Cardiac fibroblast (primary cell): ENCODE data around the gene LRBA.

ENCODE experiments used
- DNase-seq, 2 donors: peaks; one replicate each; pipeline versions ENCODE4 v3.0.0 to v3.0.0-alpha.2; 2010; ENCODE audit warnings: low read depth in 2 of 2
- H3K4me3 ChIP-seq, 2 donors: replicated peaks in 1 of 2; 1 replicate in 1 of 2; 2 replicates in 1 of 2; pipeline ENCODE4 v1.5.1; 2011; ENCODE audit warnings: low read depth in 2 of 2, low read length in 2 of 2, mild to moderate bottlenecking in 2 of 2, moderate library complexity in 1 of 2
- CTCF ChIP-seq: IDR thresholded peaks from one replicate; pipeline ENCODE4 v1.5.1; 2011; ENCODE audit warnings: low read depth, mild to moderate bottlenecking, low read length, inconsistent platforms

LRBA gene

GRCh38 chr4:150253416-150253815, 761.7 kb downstream of the LRBA start:
- H3K4me3 ChIP-seq, result no peak overlapping the region
- DNase-seq, result no peak
- no peak for TF ChIP-seq CTCF

GRCh38 chr4:150252741-150253140, 762.3 kb downstream of the LRBA start:
- no peak for DNase-seq
- H3K4me3 ChIP-seq, result no peak overlapping the region
- no peak for TF ChIP-seq CTCF

- DNase-seq, result no peak
- no peak overlapping the region for H3K4me3 ChIP-seq
- no peak for TF ChIP-seq CTCF
Observed at GRCh38 chr4:150252306-150252705, 762.8 kb downstream of the LRBA start.

- no peak overlapping the region for H3K4me3 ChIP-seq
- no peak for TF ChIP-seq CTCF
- no peak for DNase-seq
Observed at GRCh38 chr4:150251752-150252190, 763.3 kb downstream of the LRBA start.

GRCh38 chr4:150250998-150251651, 764.0 kb downstream of the LRBA start:
- TF ChIP-seq CTCF, result no peak
- DNase-seq, result no peak
- no peak overlapping the region for H3K4me3 ChIP-seq

- DNase-seq, result no peak
- no peak overlapping the region for H3K4me3 ChIP-seq
- TF ChIP-seq CTCF, result no peak
Observed at GRCh38 chr4:150250293-150250997, 764.6 kb downstream of the LRBA start.
